B cell (primary cell): ENCODE results near the gene COL6A1. TPM values are rescaled to one million over a fixed set of nuclear protein-coding genes. Genes with fewer than 3 reads are reported as not detected.

Source experiments
- ATAC-seq: fragments of 200-7000 bp; cut with Tn5 transposase; one replicate; pipeline ENCODE4 v1.10.0; 2021; ENCODE audit warnings: low read depth, mild to moderate bottlenecking, moderate number of reproducible peaks, moderate library complexity
- CTCF ChIA-PET: fragments of 350-600 bp; sonication (Branson Sonifier 250); formaldehyde crosslinking; loops from one replicate; lab custom pipeline; 2021; ENCODE audit warnings: antibody characterized with exemption, inconsistent platforms; lab: Charles Lee
- POLR2A ChIA-PET: fragments of 350-600 bp; sonication (Branson Sonifier 250); formaldehyde crosslinking; loops from one replicate; lab custom pipeline; 2021; ENCODE audit warnings: antibody characterized with exemption; lab: Charles Lee
- DNase-seq: peaks from one replicate; pipeline ENCODE4 v3.0.0; 2013
- H2AFZ ChIP-seq: 2 replicates; pipeline ENCODE4 v1.6.1; 2012; ENCODE audit warnings: mild to moderate bottlenecking, low read depth, low read length; ENCODE audit not compliant: insufficient read depth, poor library complexity, severe bottlenecking
- H3K27ac ChIP-seq, 2 donors: 1 replicate in 1 of 2; 2 replicates in 1 of 2; pipeline ENCODE4 v1.5.1; 2012 to 2013; ENCODE audit warnings: low read length in 2 of 2, mild to moderate bottlenecking in 2 of 2, moderate library complexity in 1 of 2
- H3K27me3 ChIP-seq, 4 experiments: fragments of 200-600 bp in 1 of 4; sonication (generic) in 1 of 4; replicated peaks in 1 of 4; 1 replicate in 2 of 4; 2 replicates in 2 of 4; pipeline versions ENCODE4 v1.6.1 to v1.7.0; 2013 to 2016; ENCODE audit warnings: low read length in 3 of 4, mild to moderate bottlenecking in 2 of 4, mixed read lengths in 1 of 4, moderate library complexity in 1 of 4; ENCODE audit not compliant: insufficient read depth in 4 of 4, control insufficient read depth in 3 of 4; ENCODE audit errors: control extremely low read depth in 1 of 4
- H3K36me3 ChIP-seq, 2 experiments: replicated peaks in 1 of 2; 1 replicate in 1 of 2; 2 replicates in 1 of 2; pipeline versions ENCODE4 v1.6.1 to v1.7.1; 2013; ENCODE audit warnings: low read length in 1 of 2; ENCODE audit not compliant: insufficient read depth in 2 of 2, control insufficient read depth in 1 of 2; ENCODE audit errors: control extremely low read depth in 1 of 2, extremely low read depth in 1 of 2
- H3K4me1 ChIP-seq, 2 donors: fragments of 200-600 bp in 1 of 2; sonication (generic) in 1 of 2; 1 replicate in 1 of 2; 2 replicates in 1 of 2; pipeline versions ENCODE4 v1.5.1 to v1.6.1; 2013 to 2017; ENCODE audit warnings: low read length in 2 of 2; ENCODE audit not compliant: control insufficient read depth in 2 of 2, insufficient read depth in 2 of 2
- H3K4me2 ChIP-seq: replicated peaks from 2 replicates; pipeline ENCODE3; 2012; ENCODE audit warnings: mild to moderate bottlenecking, low read depth, low read length; ENCODE audit not compliant: poor library complexity, severe bottlenecking
- H3K4me3 ChIP-seq, 5 experiments: fragments of 200-600 bp in 1 of 5; sonication (generic) in 1 of 5; 1 replicate in 3 of 5; 2 replicates in 2 of 5; pipeline versions ENCODE4 v1.5.1 to v1.7.0; 2011 to 2016; ENCODE audit warnings: low read length in 4 of 5, mild to moderate bottlenecking in 4 of 5, low read depth in 2 of 5, control low read depth in 1 of 5, moderate library complexity in 1 of 5; ENCODE audit not compliant: insufficient read depth in 1 of 5; ENCODE audit errors: control extremely low read depth in 1 of 5, extremely low read depth in 1 of 5
- H3K79me2 ChIP-seq: fragments of 200-600 bp; sonication (generic); one replicate; pipeline ENCODE4 v1.6.0; 2016; ENCODE audit warnings: low read length; ENCODE audit not compliant: control insufficient read depth, insufficient read depth
- H3K9ac ChIP-seq: fragments of 200-600 bp; sonication (generic); 2 replicates; pipeline ENCODE4 v1.6.1; 2017; ENCODE audit warnings: mild to moderate bottlenecking, low read length, moderate library complexity
- H3K9me3 ChIP-seq, 3 donors: one replicate each; pipeline versions ENCODE4 v1.6.1 to v1.7.1; 2013; ENCODE audit warnings: low read length in 2 of 3; ENCODE audit not compliant: control insufficient read depth in 2 of 3, insufficient read depth in 1 of 3; ENCODE audit errors: control extremely low read depth in 1 of 3
- H4K20me1 ChIP-seq: 2 replicates; pipeline ENCODE4 v1.6.0; 2012; ENCODE audit warnings: mild to moderate bottlenecking, low read length; ENCODE audit not compliant: insufficient read depth, control insufficient read depth, poor library complexity, severe bottlenecking
- H3K27ac Mint-ChIP-seq: one replicate; pipeline ENCODE4 v1.8.0; 2021; ENCODE audit warnings: mixed read lengths
- H3K27me3 Mint-ChIP-seq: one replicate; pipeline ENCODE4 v1.8.0; 2021; ENCODE audit warnings: mixed read lengths
- H3K4me1 Mint-ChIP-seq: one replicate; pipeline ENCODE4 v1.8.0; 2021; ENCODE audit warnings: mixed read lengths
- H3K4me3 Mint-ChIP-seq: one replicate; pipeline ENCODE4 v1.8.0; 2021; ENCODE audit warnings: mixed read lengths
- H3K9me3 Mint-ChIP-seq: one replicate; pipeline ENCODE4 v1.8.0; 2022; ENCODE audit warnings: mixed read lengths; ENCODE audit not compliant: insufficient read depth
- CTCF ChIP-seq: fragments of 200-600 bp; IDR thresholded peaks from one replicate; pipeline ENCODE4 v1.8.0; 2022; ENCODE audit warnings: antibody characterized with exemption, mild to moderate bottlenecking
- WGBS: methylation state at CpG from one replicate; pipeline ENCODE4 v1.1.5; 2013; ENCODE audit warnings: missing lambda C conversion rate; ENCODE audit not compliant: insufficient coverage; 5-methylcytosine and 5-hydroxymethylcytosine counted together
- intact Hi-C: fragments of 100-400 bp; cut with micrococcal nuclease; formaldehyde crosslinking; loops from one replicate; pipeline ENCODE4 v1.10.0; 2022
- polyA plus RNA-seq: library from polyadenylated mRNA; depleted of rRNA; stranded (reverse); fragments of >200 nt; gene quantifications from 2 replicates; pipeline ENCODE4 v1.2.3, GENCODE V29; 2012
- total RNA-seq, 2 donors: library from RNA; stranded (reverse); fragments of 120-200 nt in 1 of 2; gene quantifications; 1 replicate in 1 of 2; 2 replicates in 1 of 2; pipeline versions ENCODE4 v1.2.3 to v1.2.4, GENCODE V29; 2013 to 2022

The COL6A1 gene
- total and polyA plus RNA-seq, 2 donors (not counting 1 experiment from before 2014, with no cell fraction given): 0.39 to 0.67 TPM

- Mint-ChIP-seq H3K27me3 (no peaks in the 10 kb centered on the region), H3K4me3 (no peak overlapping the region), H3K4me1 (no peaks in the 10 kb centered on the region), H3K27ac (no peak overlapping the region), H3K9me3 (no peaks in the 10 kb centered on the region)
- Histone ChIP-seq H3K9me3 (peaks cover 0 to 7% (median 0%) of the 10 kb centered on the region in 3 donors), H3K4me1 (no peaks in the 10 kb centered on the region), H3K4me3 (no peak overlapping the region), H2AFZ (no peak overlapping the region), H3K27ac (no peak overlapping the region), H3K27me3 (no peaks in the 10 kb centered on the region), H3K36me3 (no peaks in the 10 kb centered on the region), H4K20me1 (no peaks in the 10 kb centered on the region), H3K79me2 (no peaks in the 10 kb centered on the region), H3K4me2 (no peak overlapping the region), H3K9ac (no peak overlapping the region)
- POLR2A ChIA-PET: no interaction called here
- DNase-seq (no peak), ATAC-seq (no peak)
- TF ChIP-seq CTCF: no peak
- intact Hi-C loops: no loop called here
- CTCF ChIA-PET: no interaction called here
- WGBS: 94% methylated on average over 24 of the region's 27 CpGs
Measured at GRCh38 chr21:45996311-45997204, 15.0 kb downstream of the COL6A1 start.

- Histone ChIP-seq H3K9ac (no peak overlapping the region), H3K27me3 (no peaks in the 10 kb centered on the region), H3K79me2 (no peaks in the 10 kb centered on the region), H3K4me2 (no peak overlapping the region), H3K4me3 (no peak overlapping the region), H3K36me3 (no peaks in the 10 kb centered on the region), H4K20me1 (no peaks in the 10 kb centered on the region), H2AFZ (no peak overlapping the region), H3K27ac (no peak overlapping the region), H3K9me3 (peaks cover 0 to 12% (median 0%) of the 10 kb centered on the region in 3 donors), H3K4me1 (no peaks in the 10 kb centered on the region)
- CTCF ChIA-PET: no interaction called here
- WGBS: 95% methylated on average over 9 of the region's 9 CpGs
- H3K9me3 Mint-ChIP-seq: no peaks in the 10 kb centered on the region
- ATAC-seq: no peak
- no peak overlapping the region for H3K27ac Mint-ChIP-seq
- H3K4me1 Mint-ChIP-seq: no peaks in the 10 kb centered on the region
- DNase-seq: no peak
- no peak overlapping the region for H3K4me3 Mint-ChIP-seq
- TF ChIP-seq CTCF: no peak
- POLR2A ChIA-PET: no interaction called here
- intact Hi-C loops: no loop called here
- no peaks in the 10 kb centered on the region for H3K27me3 Mint-ChIP-seq
Measured at GRCh38 chr21:45997205-45997494, 15.6 kb downstream of the COL6A1 start.
